GM19395 (cell line): ENCODE results near the gene SERPINI2.
"Not testable (repeated sequence)": the region's sequence is repeated elsewhere in the genome, so short reads cannot be mapped to it uniquely, and the experiment has no call there.

ENCODE experiments used
- ATAC-seq: cut with Tn5 transposase; IDR thresholded peaks from one replicate; pipeline ENCODE4 v1.9.1; 2021; ENCODE audit warnings: mild to moderate bottlenecking, moderate library complexity; ENCODE audit not compliant: unreplicated experiment

Gene SERPINI2

GRCh38 chr3:167450675-167451074 is 23.2 kb downstream of the SERPINI2 start:
- ATAC-seq, result no peak

- ATAC-seq, result peak; percentile 61
These were observed 23.6 kb downstream of the SERPINI2 start for GRCh38 chr3:167450195-167450594.

GRCh38 chr3:167445491-167445890 is 28.4 kb downstream of the SERPINI2 start:
- no peak for ATAC-seq

GRCh38 chr3:167441256-167441655 is 32.6 kb downstream of the SERPINI2 start:
- ATAC-seq, result no peak

GRCh38 chr3:167437428-167438139 is 36.3 kb downstream of the SERPINI2 start:
- no peak for ATAC-seq

GRCh38 chr3:167426962-167427361 is 46.9 kb downstream of the SERPINI2 start:
- ATAC-seq, result not testable (repeated sequence)

GRCh38 chr3:167422396-167422795 is 51.4 kb downstream of the SERPINI2 start:
- not testable (repeated sequence) for ATAC-seq

GRCh38 chr3:167409611-167410010 is 64.2 kb downstream of the SERPINI2 start:
- ATAC-seq, result no peak

GRCh38 chr3:167406876-167407492 is 66.9 kb downstream of the SERPINI2 start:
- no peak for ATAC-seq

- ATAC-seq, result no peak
These were observed 76.0 kb downstream of the SERPINI2 start for GRCh38 chr3:167397826-167398225.

- no peak for ATAC-seq
These were observed 77.8 kb downstream of the SERPINI2 start for GRCh38 chr3:167396075-167396474.

- no peak for ATAC-seq
These were observed 79.8 kb downstream of the SERPINI2 start for GRCh38 chr3:167394003-167394402.
